GM11168 (cell line): ENCODE results near the gene SPDYE18.
"Not testable (repeated sequence)": the region's sequence is repeated elsewhere in the genome, so short reads cannot be mapped to it uniquely, and the experiment has no call there.

Experiments
- in situ Hi-C: fragments of 300-500 bp; cut with MboI; formaldehyde crosslinking; loops from one replicate; pipeline ENCODE4 v1.12.0; 2022; ENCODE audit warnings: low sequenced_read_pairs; ENCODE audit not compliant: unreplicated experiment

SPDYE18 gene

GRCh38 chr7:77006127-77007110 is 55.9 kb downstream of the SPDYE18 start:
- in situ Hi-C loops: not testable (repeated sequence)

DNA sequence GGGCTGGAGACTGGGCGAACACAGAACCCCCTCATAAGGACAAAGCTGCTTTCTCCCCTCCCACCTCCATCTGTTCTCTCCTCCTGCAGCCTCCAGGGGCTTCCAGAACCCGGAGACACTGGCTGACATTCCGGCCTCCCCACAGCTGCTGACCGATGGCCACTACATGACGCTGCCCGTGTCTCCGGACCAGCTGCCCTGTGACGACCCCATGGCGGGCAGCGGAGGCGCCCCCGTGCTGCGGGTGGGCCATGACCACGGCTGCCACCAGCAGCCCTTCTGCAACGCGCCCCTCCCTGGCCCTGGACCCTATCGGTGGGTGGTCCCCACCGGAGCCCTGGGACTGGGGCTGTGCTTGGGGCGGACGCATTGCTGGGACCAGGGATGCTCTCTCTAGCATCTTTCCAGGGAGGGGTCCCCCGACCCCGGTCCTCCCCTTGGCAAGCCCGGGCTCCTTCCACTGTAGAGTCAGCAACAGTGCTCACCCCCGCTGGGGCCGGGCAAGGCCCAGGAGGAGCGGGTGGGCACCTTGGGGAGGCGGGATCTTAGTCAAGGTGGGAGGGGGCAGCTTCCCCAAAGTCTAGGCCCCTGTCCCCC is 56.8 kb downstream of the SPDYE18 start:
- in situ Hi-C loops: not testable (repeated sequence)

- in situ Hi-C loops: loop anchor here (5.0 kb wide), 1 partner anchor 502 kb away; no protein-coding TSS in a partner anchor
Observed at GRCh38 chr7:77004151-77004550, 58.2 kb downstream of the SPDYE18 start.

DNA sequence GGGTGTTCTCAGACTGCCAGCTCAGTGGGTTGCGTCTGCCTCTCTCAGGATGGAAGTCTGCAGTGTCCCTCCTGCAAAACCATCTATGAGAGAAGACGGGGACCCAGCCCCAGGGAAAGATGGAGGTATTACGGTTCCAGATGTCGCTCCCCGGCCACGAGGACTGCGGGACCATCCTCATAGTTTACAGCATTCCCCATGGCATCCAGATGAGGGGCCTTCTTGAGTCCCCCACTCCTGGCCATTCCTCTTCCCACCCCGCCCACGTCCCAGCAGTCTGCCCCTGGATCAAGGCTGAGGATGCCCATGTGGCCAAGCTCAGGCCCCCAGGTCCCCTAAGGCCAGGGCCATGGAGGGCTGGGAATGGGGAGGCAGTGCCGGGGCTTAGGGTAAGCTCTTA is 59.1 kb downstream of the SPDYE18 start:
- in situ Hi-C loops: loop anchor here (5.0 kb wide), 1 partner anchor 501 kb away; no protein-coding TSS in a partner anchor

DNA sequence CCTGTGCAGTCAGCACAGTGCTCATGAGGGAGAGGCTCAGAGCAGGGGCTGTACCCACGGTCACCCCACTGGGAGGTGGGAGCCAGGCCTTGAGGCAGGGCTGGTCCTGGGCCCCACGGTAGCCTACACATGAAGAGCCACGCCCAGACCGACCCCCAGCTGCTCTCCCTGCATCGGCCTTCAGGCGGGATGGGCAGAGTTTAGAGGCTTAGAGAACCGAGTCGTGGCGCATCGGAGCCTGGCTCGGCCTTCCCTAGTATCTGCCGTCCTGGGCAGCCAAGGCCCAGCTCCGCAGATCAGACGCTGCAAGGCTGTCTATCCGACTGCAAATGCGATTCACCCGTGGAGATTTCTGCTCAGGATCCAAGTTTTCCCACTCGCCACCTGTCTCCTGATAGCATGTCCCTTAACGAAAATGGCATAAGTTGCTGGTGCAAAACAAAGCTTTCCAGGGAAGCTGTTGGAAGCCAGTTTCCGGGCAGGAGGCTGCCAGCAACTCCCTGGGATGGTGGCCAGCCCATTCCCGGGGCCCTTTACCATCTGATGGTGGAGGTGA is 59.6 kb downstream of the SPDYE18 start:
- in situ Hi-C loops: loop anchor here (5.0 kb wide), 1 partner anchor 500 kb away; no protein-coding TSS in a partner anchor

DNA sequence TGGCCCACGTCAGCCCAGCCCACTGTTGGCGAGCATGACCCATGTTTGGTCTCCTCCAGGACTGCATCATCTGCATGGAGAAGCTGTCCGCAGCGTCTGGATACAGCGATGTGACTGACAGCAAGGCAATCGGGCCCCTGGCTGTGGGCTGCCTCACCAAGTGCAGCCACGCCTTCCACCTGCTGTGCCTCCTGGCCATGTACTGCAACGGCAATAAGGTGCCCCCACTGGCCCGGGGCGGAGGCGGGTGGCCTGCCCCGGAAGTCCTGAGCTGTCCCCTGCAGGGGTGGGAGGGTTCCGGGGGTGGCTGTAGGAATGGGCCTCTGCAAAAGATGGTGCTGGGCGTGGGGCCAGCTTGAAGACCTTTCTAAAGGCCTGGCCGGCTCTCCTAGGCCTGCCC is 60.3 kb downstream of the SPDYE18 start:
- in situ Hi-C loops: loop anchor here (5.0 kb wide), 1 partner anchor 500 kb away; no protein-coding TSS in a partner anchor
